K562 (cell line): Measurements from ENCODE around the gene FMNL2. TPM values are rescaled to one million over a fixed set of nuclear protein-coding genes. Genes with fewer than 3 reads are reported as not detected.

Experiments used
- ATAC-seq: fragments of 200-7000 bp; cut with Tn5 transposase; 3 replicates; pipeline ENCODE4 v1.9.1; 2020; ENCODE audit warnings: moderate library complexity
- BruUV-seq: library from RNA; stranded (reverse); fragments of 400-500 nt; replicated peaks from 2 replicates; lab custom pipeline; 2021; lab: Mats Ljungman, UMichigan
- CTCF ChIA-PET: fragments of 300-600 bp; formaldehyde crosslinking; extraction: SDS; loops from one replicate; lab custom pipeline; 2021; ENCODE audit warnings: low intra/inter-chr PET ratio; lab: Yijun Ruan, JAX
- POLR2A ChIA-PET: fragments of 300-600, 350-650 bp; sonication (Branson Sonifier 250); formaldehyde crosslinking; extraction: SDS; loops from one replicate; lab custom pipeline; 2021; ENCODE audit warnings: antibody characterized with exemption, inconsistent platforms; lab: Yijun Ruan, JAX
- DNase-seq, 4 experiments: peaks; one replicate each; pipeline versions ENCODE4 v3.0.0 to v3.0.0-alpha.2; 2011 to 2018; ENCODE audit warnings: low spot score in 3 of 4, mixed read lengths in 3 of 4; ENCODE audit errors: extremely low read depth in 1 of 4
- FAIRE-seq: peaks from 2 replicates; lab custom pipeline; 2011; peaks lifted over from hg19 to GRCh38; lab: Jason Lieb, UNC
- H2AFZ ChIP-seq: 2 replicates; pipeline ENCODE4 v1.6.0; 2011; ENCODE audit warnings: low read depth, low read length, control low read depth, inconsistent platforms
- H3K27ac ChIP-seq: fragments of 200-600 bp; 3 replicates; pipeline ENCODE4 v1.8.0; 2011; ENCODE audit warnings: low read depth, mild to moderate bottlenecking, control low read depth, inconsistent platforms, low read length, moderate library complexity, mixed read lengths; ENCODE audit errors: extremely low read depth
- H3K27me3 ChIP-seq, 2 experiments: fragments of 300-600 bp in 1 of 2; 2 replicates in 1 of 2; 3 replicates in 1 of 2; pipeline versions ENCODE4 v1.6.0 to v1.8.0; 2011; ENCODE audit warnings: inconsistent platforms in 2 of 2, low read length in 2 of 2, mild to moderate bottlenecking in 1 of 2, mixed read lengths in 1 of 2, moderate library complexity in 1 of 2; ENCODE audit not compliant: control insufficient read depth in 2 of 2, insufficient read depth in 2 of 2
- H3K36me3 ChIP-seq: fragments of 300-600 bp; 3 replicates; pipeline ENCODE4 v1.8.0; 2011; ENCODE audit warnings: mild to moderate bottlenecking, low read length, inconsistent platforms; ENCODE audit not compliant: control insufficient read depth, insufficient read depth
- H3K4me1 ChIP-seq, 2 experiments: fragments of 200-600 bp in 1 of 2; replicated peaks in 1 of 2; 2 replicates in 1 of 2; 3 replicates in 1 of 2; pipeline versions ENCODE4 v1.5.1 to v1.8.0; 2011; ENCODE audit warnings: inconsistent platforms in 2 of 2, low read length in 2 of 2, mild to moderate bottlenecking in 1 of 2, mixed read lengths in 1 of 2, moderate library complexity in 1 of 2; ENCODE audit not compliant: control insufficient read depth in 2 of 2, insufficient read depth in 2 of 2
- H3K4me2 ChIP-seq: 2 replicates; pipeline ENCODE4 v1.6.1; 2011; ENCODE audit warnings: low read length, control low read depth, inconsistent platforms, mixed read lengths; ENCODE audit not compliant: insufficient read depth
- H3K4me3 ChIP-seq: fragments of 200-600 bp; sonication (generic), shearing (Covaris generic); 2 replicates; pipeline ENCODE4 v1.5.1; 2016; ENCODE audit warnings: control low read depth, inconsistent platforms
- H3K79me2 ChIP-seq: fragments of 200-600 bp; 3 replicates; pipeline ENCODE4 v1.8.0; 2011; ENCODE audit warnings: low read length, inconsistent platforms; ENCODE audit not compliant: control insufficient read depth, insufficient read depth
- H3K9ac ChIP-seq, 2 experiments: 2 replicates each; pipeline versions ENCODE4 v1.6.0 to v1.6.1; 2011; ENCODE audit warnings: low read depth in 2 of 2, low read length in 2 of 2, control low read depth in 1 of 2, inconsistent platforms in 1 of 2, mild to moderate bottlenecking in 1 of 2, mixed read lengths in 1 of 2; ENCODE audit not compliant: insufficient read depth in 1 of 2
- H3K9me1 ChIP-seq: one replicate; pipeline ENCODE4 v1.6.0; 2011; ENCODE audit warnings: inconsistent platforms, mild to moderate bottlenecking, low read length, moderate library complexity; ENCODE audit not compliant: control insufficient read depth, insufficient read depth
- H3K9me3 ChIP-seq: replicated peaks from 2 replicates; pipeline ENCODE4 v1.5.1; 2011; ENCODE audit warnings: low read depth, low read length, inconsistent platforms; ENCODE audit not compliant: control insufficient read depth, insufficient read depth
- H4K20me1 ChIP-seq: replicated peaks from 2 replicates; pipeline ENCODE4 v1.6.1; 2011; ENCODE audit warnings: low read length, inconsistent platforms, mixed read lengths; ENCODE audit not compliant: control insufficient read depth, insufficient read depth
- ZNF212 ChIP-seq: fragments of 450-650 bp; formaldehyde crosslinking; IDR thresholded peaks from 2 replicates; pipeline ENCODE4 v1.4.0; 2020; ENCODE audit warnings: mild to moderate bottlenecking
- ZNF280A ChIP-seq: fragments of 450-650 bp; IDR thresholded peaks from 2 replicates; pipeline ENCODE4 v1.6.1; 2018; ENCODE audit warnings: mild to moderate bottlenecking, low read depth; ENCODE audit not compliant: partially characterized antibody
- WGBS: fragments of 100-300 bp; shearing (Covaris generic); methylation state at CpG from one replicate; pipeline ENCODE4 v1.1.6; 2016; ENCODE audit warnings: low coverage, mixed read lengths; ENCODE audit not compliant: insufficient coverage; ENCODE audit errors: missing lambda C conversion rate; 5-methylcytosine and 5-hydroxymethylcytosine counted together
- in situ Hi-C: fragments of 300-500 bp; cut with MboI; formaldehyde crosslinking; loops from 4 replicates; pipeline ENCODE4 v1.15.0; 2018; ENCODE audit warnings: inconsistent platforms, mixed read lengths
- intact Hi-C: fragments of 100-400 bp; cut with micrococcal nuclease; formaldehyde crosslinking; loops from 2 replicates; pipeline ENCODE4 v1.14.2; 2022
- polyA plus RNA-seq, 8 experiments: library from polyadenylated mRNA; depleted of rRNA in 4 of 8; stranded (reverse) in 5 of 8; unstranded in 3 of 8; fragments of >200 nt; fragmentation: Nextera tagmentation in 2 of 8; fragmentation: Illumina TruSeq in 1 of 8; extraction: Ambion mirVana in 2 of 8; extraction: Trizol in 1 of 8; gene quantifications; 2 replicates each; pipeline versions ENCODE4 v1.2.1 to v1.2.3, GENCODE V29; 2011 to 2014; ENCODE audit warnings: inconsistent platforms in 1 of 8, missing spikeins in 1 of 8
- total RNA-seq, 7 experiments: library from RNA; depleted of rRNA in 6 of 7; stranded (reverse); fragments of >200 nt in 6 of 7; fragmentation: Illumina TruSeq in 2 of 7; extraction: Trizol in 2 of 7; gene quantifications; 2 replicates each; pipeline versions ENCODE4 v1.2.1 to v1.2.3, GENCODE V29; 2011 to 2021; ENCODE audit warnings: low replicate concordance in 1 of 7

The FMNL2 gene
- total and polyA plus RNA-seq, 9 of the 15 experiments (the other 6 are each of a cell fraction or from before 2014, with no cell fraction given), result 0.15 to 0.49 (median 0.24) TPM; not detected in 1

- in situ Hi-C loops, result no loop called here
These were observed 297.8 kb downstream of the FMNL2 start for GRCh38 chr2:152632736-152633135.

More at GRCh38 chr2:152632736-152633135, 297.8 kb downstream of the FMNL2 start:
- intact Hi-C loops, result loop anchor here (10.0 kb wide), 1 partner anchor 298 kb away; the partner anchor contains the start of gene FMNL2
- BruUV-seq, result no TSS peak
- no peaks in the 10 kb centered on the region for H3K36me3 ChIP-seq
- no peaks in the 10 kb centered on the region for H3K9me3 ChIP-seq
- no peak overlapping the region for H3K27ac ChIP-seq
- H3K4me3 ChIP-seq, result no peak overlapping the region
- ChIA-PET POLR2A (no interaction called here), CTCF (no interaction called here)
- H3K27me3 ChIP-seq, result peaks cover 5 to 15% of the 10 kb centered on the region in 2 experiments; a peak in 2 of 5 replicates
- ATAC-seq, result no peak
- no peak for DNase-seq
- no peaks in the 10 kb centered on the region for H3K4me1 ChIP-seq
- TF ChIP-seq ZNF212 (no peak), ZNF280A (no peak)
- TF ChIP-seq, all 486 proteins: peak for 0
- H4K20me1 ChIP-seq, result peaks cover 8% of the 10 kb centered on the region; the same call in 1 of the 2 replicates
- no peak overlapping the region for H3K4me2 ChIP-seq
- no peak for FAIRE-seq
- no peak overlapping the region for H2AFZ ChIP-seq
- no peak overlapping the region for H3K9ac ChIP-seq
- H3K79me2 ChIP-seq, result no peaks in the 10 kb centered on the region
- H3K9me1 ChIP-seq, result no peaks in the 10 kb centered on the region
- 1% methylated on average over 3 of the region's 3 CpGs for WGBS
